ENCODE data around the gene FLNB. TPM values are rescaled to one million over a fixed set of nuclear protein-coding genes. Genes with fewer than 3 reads are reported as not detected.

Gene FLNB
- total RNA-seq, 1 donor from 2014 or later, result 72.9 TPM

GRCh38 chr3:58169371-58169770, 161.1 kb downstream of the FLNB start:
- no peaks in the 10 kb centered on the region for H3K27me3 Mint-ChIP-seq (ENCODE audit: unreplicated experiment)
- peaks cover 14% of the 10 kb centered on the region for H3K36me3 Mint-ChIP-seq (ENCODE audit: unreplicated experiment)

GRCh38 chr3:58170376-58170775, 162.2 kb downstream of the FLNB start:
- H3K9me3 Mint-ChIP-seq (ENCODE audit: unreplicated experiment), result no peaks in the 10 kb centered on the region
- no peak for TF ChIP-seq CTCF (IDR thresholded peaks at IDR 0.05)
- H3K36me3 Mint-ChIP-seq (ENCODE audit: unreplicated experiment), result peaks cover 14% of the 10 kb centered on the region

More at GRCh38 chr3:58169371-58169770, 161.1 kb downstream of the FLNB start:
- no peaks in the 10 kb centered on the region for H3K9me3 Mint-ChIP-seq (ENCODE audit: unreplicated experiment)
- TF ChIP-seq CTCF (IDR thresholded peaks at IDR 0.05), result no peak
- H3K4me3 Mint-ChIP-seq (ENCODE audit: unreplicated experiment), result no peak overlapping the region
- no peak overlapping the region for H3K27ac Mint-ChIP-seq (ENCODE audit: unreplicated experiment)
- peaks cover 33% of the 10 kb centered on the region for H3K4me1 Mint-ChIP-seq (ENCODE audit: unreplicated experiment)
- DNase-seq (ENCODE audit: extremely low spot score, unreplicated experiment), result no peak

GRCh38 chr3:58171126-58171525, 162.9 kb downstream of the FLNB start:
- no peak for TF ChIP-seq CTCF (IDR thresholded peaks at IDR 0.05)
- H3K27ac Mint-ChIP-seq (ENCODE audit: unreplicated experiment), result no peak overlapping the region

More at GRCh38 chr3:58170376-58170775, 162.2 kb downstream of the FLNB start:
- no peak overlapping the region for H3K27ac Mint-ChIP-seq (ENCODE audit: unreplicated experiment)
- no peak overlapping the region for H3K4me3 Mint-ChIP-seq (ENCODE audit: unreplicated experiment)
- no peaks in the 10 kb centered on the region for H3K27me3 Mint-ChIP-seq (ENCODE audit: unreplicated experiment)
- H3K4me1 Mint-ChIP-seq (ENCODE audit: unreplicated experiment), result peaks cover 34% of the 10 kb centered on the region
- DNase-seq (ENCODE audit: extremely low spot score, unreplicated experiment), result no peak

GRCh38 chr3:58173029-58173668, 164.9 kb downstream of the FLNB start:
- no peak for DNase-seq (ENCODE audit: extremely low spot score, unreplicated experiment)
- H3K27ac Mint-ChIP-seq (ENCODE audit: unreplicated experiment), result no peak overlapping the region
- TF ChIP-seq CTCF (IDR thresholded peaks at IDR 0.05), result no peak
- H3K9me3 Mint-ChIP-seq (ENCODE audit: unreplicated experiment), result no peaks in the 10 kb centered on the region
- H3K27me3 Mint-ChIP-seq (ENCODE audit: unreplicated experiment), result no peaks in the 10 kb centered on the region
- H3K4me3 Mint-ChIP-seq (ENCODE audit: unreplicated experiment), result no peak overlapping the region
- peaks cover 14% of the 10 kb centered on the region for H3K36me3 Mint-ChIP-seq (ENCODE audit: unreplicated experiment)
- H3K4me1 Mint-ChIP-seq (ENCODE audit: unreplicated experiment), result peaks cover 24% of the 10 kb centered on the region

More at GRCh38 chr3:58171126-58171525, 162.9 kb downstream of the FLNB start:
- H3K27me3 Mint-ChIP-seq (ENCODE audit: unreplicated experiment), result no peaks in the 10 kb centered on the region
- H3K4me3 Mint-ChIP-seq (ENCODE audit: unreplicated experiment), result no peak overlapping the region
- H3K36me3 Mint-ChIP-seq (ENCODE audit: unreplicated experiment), result peaks cover 14% of the 10 kb centered on the region
- H3K4me1 Mint-ChIP-seq (ENCODE audit: unreplicated experiment), result peaks cover 30% of the 10 kb centered on the region
- no peak for DNase-seq (ENCODE audit: extremely low spot score, unreplicated experiment)
- no peaks in the 10 kb centered on the region for H3K9me3 Mint-ChIP-seq (ENCODE audit: unreplicated experiment)

GRCh38 chr3:58173669-58174398, 165.6 kb downstream of the FLNB start:
- H3K9me3 Mint-ChIP-seq (ENCODE audit: unreplicated experiment), result no peaks in the 10 kb centered on the region
- no peaks in the 10 kb centered on the region for H3K27me3 Mint-ChIP-seq (ENCODE audit: unreplicated experiment)

More at GRCh38 chr3:58173669-58174398, 165.6 kb downstream of the FLNB start:
- DNase-seq (ENCODE audit: extremely low spot score, unreplicated experiment), result no peak
- peak; percentile 58 for TF ChIP-seq CTCF (IDR thresholded peaks at IDR 0.05)
- peaks cover 25% of the 10 kb centered on the region for H3K4me1 Mint-ChIP-seq (ENCODE audit: unreplicated experiment)
- H3K36me3 Mint-ChIP-seq (ENCODE audit: unreplicated experiment), result peaks cover 13% of the 10 kb centered on the region
- H3K27ac Mint-ChIP-seq (ENCODE audit: unreplicated experiment), result no peak overlapping the region
- H3K4me3 Mint-ChIP-seq (ENCODE audit: unreplicated experiment), result no peak overlapping the region
